Nephron (organoid): ENCODE data around the gene MYZAP.
A peak's percentile ranks its signal among the peaks of the same experiment; 100 is the strongest.

ENCODE experiments used
- H3K27ac Mint-ChIP-seq, 3 experiments: 2 replicates each; pipeline ENCODE4 v1.8.0; 2020; ENCODE audit warnings: mixed read lengths in 3 of 3, mild to moderate bottlenecking in 2 of 3, moderate library complexity in 1 of 3
- H3K27me3 Mint-ChIP-seq: 2 replicates; pipeline ENCODE4 v1.8.0; 2021; ENCODE audit warnings: low read depth, mild to moderate bottlenecking, moderate library complexity, mixed read lengths
- H3K36me3 Mint-ChIP-seq: 2 replicates; pipeline ENCODE4 v1.8.0; 2020; ENCODE audit warnings: low read depth, mixed read lengths
- H3K4me1 Mint-ChIP-seq: 2 replicates; pipeline ENCODE4 v1.8.0; 2020; ENCODE audit warnings: mixed read lengths
- H3K4me3 Mint-ChIP-seq, 3 experiments: 2 replicates each; pipeline ENCODE4 v1.8.0; 2020; ENCODE audit warnings: mild to moderate bottlenecking in 3 of 3, mixed read lengths in 3 of 3, moderate library complexity in 2 of 3
- H3K9me3 Mint-ChIP-seq: 2 replicates; pipeline ENCODE4 v1.8.0; 2020; ENCODE audit warnings: mixed read lengths
- CTCF ChIP-seq, 3 experiments: fragments of 200-600 bp; sonication (generic); IDR thresholded peaks; one replicate each; pipeline ENCODE4 v1.5.0; 2021; ENCODE audit warnings: antibody characterized with exemption in 3 of 3; ENCODE audit not compliant: unreplicated experiment in 3 of 3

The MYZAP gene

GRCh38 chr15:57647071-57647790 lies 55.5 kb downstream of the MYZAP start:
- Mint-ChIP-seq H3K36me3 (no peaks in the 10 kb centered on the region), H3K27ac (peak overlapping the region; percentile 49 to 83 (median 64)), H3K4me3 (peak overlapping the region in 1 of 3 experiments; percentile 19), H3K4me1 (peaks cover 30% of the 10 kb centered on the region), H3K9me3 (no peaks in the 10 kb centered on the region), H3K27me3 (no peaks in the 10 kb centered on the region)
- TF ChIP-seq CTCF (IDR thresholded peaks at IDR 0.05; ENCODE audit: unreplicated experiment in 3 of 3): no peak

GRCh38 chr15:57647791-57648130 lies 56.1 kb downstream of the MYZAP start:
- Mint-ChIP-seq H3K9me3 (no peaks in the 10 kb centered on the region), H3K4me3 (peak overlapping the region in 1 of 3 experiments; percentile 19), H3K27me3 (no peaks in the 10 kb centered on the region)

GRCh38 chr15:57649138-57649537 lies 57.4 kb downstream of the MYZAP start:
- Mint-ChIP-seq H3K9me3 (no peaks in the 10 kb centered on the region), H3K27ac (no peak overlapping the region), H3K4me1 (peaks cover 36% of the 10 kb centered on the region), H3K36me3 (no peaks in the 10 kb centered on the region), H3K27me3 (no peaks in the 10 kb centered on the region), H3K4me3 (no peak overlapping the region)
- no peak for TF ChIP-seq CTCF (IDR thresholded peaks at IDR 0.05; ENCODE audit: unreplicated experiment in 3 of 3)

More at GRCh38 chr15:57647791-57648130, 56.1 kb downstream of the MYZAP start:
- H3K4me1 Mint-ChIP-seq: peaks cover 35% of the 10 kb centered on the region
- no peaks in the 10 kb centered on the region for H3K36me3 Mint-ChIP-seq
- TF ChIP-seq CTCF (IDR thresholded peaks at IDR 0.05; ENCODE audit: unreplicated experiment in 3 of 3): no peak
- peak overlapping the region; percentile 49 to 83 (median 64) for H3K27ac Mint-ChIP-seq

- peak overlapping the region in 2 of 3 experiments; percentile 38 to 58 for H3K27ac Mint-ChIP-seq
- H3K9me3 Mint-ChIP-seq: no peaks in the 10 kb centered on the region
- TF ChIP-seq CTCF (IDR thresholded peaks at IDR 0.05; ENCODE audit: unreplicated experiment in 3 of 3): no peak
- H3K27me3 Mint-ChIP-seq: no peaks in the 10 kb centered on the region
- no peaks in the 10 kb centered on the region for H3K36me3 Mint-ChIP-seq
- H3K4me1 Mint-ChIP-seq: peaks cover 51% of the 10 kb centered on the region
- no peak overlapping the region for H3K4me3 Mint-ChIP-seq
These were observed 59.7 kb downstream of the MYZAP start for GRCh38 chr15:57651445-57651844.

- H3K27me3 Mint-ChIP-seq: no peaks in the 10 kb centered on the region
- no peak overlapping the region for H3K4me3 Mint-ChIP-seq
- no peaks in the 10 kb centered on the region for H3K9me3 Mint-ChIP-seq
- H3K4me1 Mint-ChIP-seq: peaks cover 54% of the 10 kb centered on the region
- H3K27ac Mint-ChIP-seq: peak overlapping the region; percentile 1 to 58 (median 9)
- no peak for TF ChIP-seq CTCF (IDR thresholded peaks at IDR 0.05; ENCODE audit: unreplicated experiment in 3 of 3)
- no peaks in the 10 kb centered on the region for H3K36me3 Mint-ChIP-seq
These were observed 60.8 kb downstream of the MYZAP start for GRCh38 chr15:57652481-57652880.
